GM12873 (cell line): Measurements from ENCODE around the gene LY6G6C.

ENCODE experiments used
- TF ChIP-seq, protein P1 (sequence below): IDR thresholded peaks from 2 replicates; pipeline ENCODE4 v1.5.1; 2012; ENCODE audit warnings: low read depth, mild to moderate bottlenecking, moderate library complexity, low read length, control low read depth; ENCODE audit not compliant: insufficient read depth; ENCODE audit errors: missing control alignments

Gene LY6G6C

DNA sequence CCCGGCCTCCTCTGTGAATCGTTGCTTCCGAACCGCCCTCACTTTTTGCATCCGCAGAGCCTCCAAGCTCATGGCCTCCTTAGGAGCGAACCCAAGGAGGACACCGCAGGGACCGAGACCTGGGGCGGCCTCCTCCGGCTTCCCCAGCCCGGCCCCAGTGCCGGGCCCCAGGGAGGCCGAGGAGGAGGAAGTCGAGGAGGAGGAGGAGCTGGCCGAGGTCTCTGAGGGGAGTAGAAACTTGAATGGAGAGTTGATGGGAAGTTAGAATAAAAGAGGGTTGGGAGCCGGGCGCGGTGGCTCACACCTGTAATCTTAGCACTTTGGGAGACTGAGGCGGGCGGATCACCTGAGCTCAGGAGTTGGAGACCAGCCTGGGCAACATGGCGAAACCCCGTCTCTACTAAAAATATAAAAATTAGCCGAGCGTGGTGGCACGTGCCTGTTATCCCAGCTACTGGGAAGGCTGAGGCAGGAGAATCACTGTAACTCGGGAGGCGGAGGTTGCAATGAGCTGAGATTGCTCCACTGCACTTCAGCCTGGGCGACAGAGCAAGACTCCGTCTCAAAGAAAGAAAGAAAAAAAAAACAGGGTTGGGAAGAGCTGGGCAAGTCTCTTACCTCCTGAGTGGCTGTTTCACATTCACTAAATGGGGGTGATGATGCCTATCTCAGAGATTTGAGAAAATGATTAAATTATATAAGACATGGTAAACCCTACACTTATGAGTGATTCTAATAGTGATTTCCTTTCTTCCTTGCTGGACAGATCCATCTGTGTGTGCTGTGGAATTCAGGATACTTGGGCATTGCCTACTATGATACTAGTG is 19.1 kb upstream of the LY6G6C start:
- TF ChIP-seq, protein P1, sequence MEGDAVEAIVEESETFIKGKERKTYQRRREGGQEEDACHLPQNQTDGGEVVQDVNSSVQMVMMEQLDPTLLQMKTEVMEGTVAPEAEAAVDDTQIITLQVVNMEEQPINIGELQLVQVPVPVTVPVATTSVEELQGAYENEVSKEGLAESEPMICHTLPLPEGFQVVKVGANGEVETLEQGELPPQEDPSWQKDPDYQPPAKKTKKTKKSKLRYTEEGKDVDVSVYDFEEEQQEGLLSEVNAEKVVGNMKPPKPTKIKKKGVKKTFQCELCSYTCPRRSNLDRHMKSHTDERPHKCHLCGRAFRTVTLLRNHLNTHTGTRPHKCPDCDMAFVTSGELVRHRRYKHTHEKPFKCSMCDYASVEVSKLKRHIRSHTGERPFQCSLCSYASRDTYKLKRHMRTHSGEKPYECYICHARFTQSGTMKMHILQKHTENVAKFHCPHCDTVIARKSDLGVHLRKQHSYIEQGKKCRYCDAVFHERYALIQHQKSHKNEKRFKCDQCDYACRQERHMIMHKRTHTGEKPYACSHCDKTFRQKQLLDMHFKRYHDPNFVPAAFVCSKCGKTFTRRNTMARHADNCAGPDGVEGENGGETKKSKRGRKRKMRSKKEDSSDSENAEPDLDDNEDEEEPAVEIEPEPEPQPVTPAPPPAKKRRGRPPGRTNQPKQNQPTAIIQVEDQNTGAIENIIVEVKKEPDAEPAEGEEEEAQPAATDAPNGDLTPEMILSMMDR, result no peak

DNA sequence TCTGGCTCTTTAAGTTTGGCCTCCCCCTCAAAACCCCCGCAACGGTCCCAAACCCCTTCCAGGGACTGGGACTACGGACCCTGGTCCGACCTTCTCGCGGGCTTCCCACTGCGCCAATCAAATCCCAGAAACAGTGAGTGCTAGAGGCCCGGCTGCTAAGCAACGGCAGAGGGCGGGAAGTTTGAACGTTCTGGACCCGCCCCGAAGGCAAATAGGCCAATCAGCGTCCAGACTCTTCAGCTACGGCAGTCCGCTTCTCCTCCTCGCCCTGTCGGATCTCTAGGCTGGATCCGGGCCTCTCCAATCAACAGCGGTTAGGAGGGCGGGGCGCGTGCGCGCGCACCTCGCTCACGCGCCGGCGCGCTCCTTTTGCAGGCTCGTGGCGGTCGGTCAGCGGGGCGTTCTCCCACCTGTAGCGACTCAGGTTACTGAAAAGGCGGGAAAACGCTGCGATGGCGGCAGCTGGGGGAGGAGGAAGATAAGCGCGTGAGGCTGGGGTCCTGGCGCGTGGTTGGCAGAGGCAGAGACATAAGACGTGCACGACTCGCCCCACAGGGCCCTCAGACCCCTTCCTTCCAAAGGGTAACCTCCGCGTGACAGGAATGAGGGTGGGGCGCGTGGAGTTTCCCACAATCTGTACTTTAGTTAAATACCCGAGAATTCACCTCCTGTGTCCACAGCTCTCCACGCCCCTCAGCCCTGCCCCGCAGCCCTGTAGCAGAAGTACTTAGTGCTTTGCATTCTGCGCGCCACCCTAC is 18.3 kb upstream of the LY6G6C start, which contains the start of gene MSH5:
TSS of gene MSH5 (plus strand) at position 367 of the 758 bp plus-strand sequence. CDS start 462 bp downstream, outside the sequence.
- TF ChIP-seq, protein P1, result no peak

- TF ChIP-seq, protein P1, result peak; percentile 45
Measured at GRCh38 chr6:31737991-31738979, 16.7 kb upstream of the LY6G6C start.

DNA sequence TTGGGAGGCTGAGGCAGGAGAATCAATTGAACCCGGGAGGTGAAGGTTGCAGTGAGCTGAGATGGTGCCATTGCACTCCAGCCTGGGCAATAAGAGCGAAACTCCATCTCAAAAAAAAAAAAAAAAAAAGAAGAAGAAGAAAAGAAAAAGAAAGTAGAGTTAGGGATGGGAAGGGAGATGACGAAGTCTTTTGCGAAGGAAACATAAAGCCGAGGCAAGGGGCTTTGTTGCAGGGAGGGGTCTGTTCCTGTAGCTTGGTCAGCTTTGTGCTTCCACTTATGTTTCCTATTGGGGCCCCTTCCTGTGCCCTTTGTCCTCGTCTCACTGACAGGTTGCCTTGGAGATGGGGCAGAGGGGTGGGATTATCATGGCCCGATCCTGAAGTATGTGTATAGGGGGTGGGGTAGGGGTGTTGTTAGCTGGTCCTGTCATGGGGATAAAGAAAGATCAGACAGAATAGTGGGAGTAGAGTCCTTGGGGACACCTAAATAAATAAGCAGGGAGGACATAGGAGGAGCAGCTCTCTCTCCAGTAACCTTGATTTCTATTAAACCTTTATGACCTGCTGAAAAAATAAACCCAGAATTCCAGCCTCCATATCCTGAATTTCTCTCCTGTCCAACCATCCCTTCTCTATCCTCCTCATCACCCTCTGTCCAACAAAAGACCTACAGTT is 15.9 kb upstream of the LY6G6C start:
- TF ChIP-seq, protein P1, result no peak

DNA sequence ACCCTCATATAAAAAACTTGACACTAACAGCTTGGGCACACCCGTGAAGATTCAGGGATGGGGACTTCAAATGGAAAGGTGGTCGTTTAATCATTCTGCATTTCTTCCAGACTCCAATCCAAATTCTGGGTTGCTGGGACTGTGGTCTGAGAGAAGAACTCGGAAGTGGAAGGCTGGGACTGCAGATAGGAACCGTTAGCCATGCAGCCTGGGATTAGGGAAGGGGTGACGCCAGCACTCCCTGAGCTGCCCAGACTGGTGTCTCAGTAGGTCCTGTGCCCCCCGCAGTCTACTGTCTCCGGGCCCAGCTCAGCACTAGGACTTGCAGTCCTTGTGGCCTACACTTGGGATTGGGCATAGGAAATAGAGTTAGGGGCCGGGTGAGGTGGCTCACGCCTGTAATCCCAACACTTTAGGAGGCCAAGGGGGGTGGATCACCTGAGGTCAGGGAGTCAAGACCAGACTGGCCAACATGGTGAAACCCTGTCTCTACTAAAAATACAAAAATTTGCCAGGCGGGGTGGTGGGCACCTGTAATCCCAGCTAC is 15.3 kb upstream of the LY6G6C start:
- TF ChIP-seq, protein P1, result no peak

DNA sequence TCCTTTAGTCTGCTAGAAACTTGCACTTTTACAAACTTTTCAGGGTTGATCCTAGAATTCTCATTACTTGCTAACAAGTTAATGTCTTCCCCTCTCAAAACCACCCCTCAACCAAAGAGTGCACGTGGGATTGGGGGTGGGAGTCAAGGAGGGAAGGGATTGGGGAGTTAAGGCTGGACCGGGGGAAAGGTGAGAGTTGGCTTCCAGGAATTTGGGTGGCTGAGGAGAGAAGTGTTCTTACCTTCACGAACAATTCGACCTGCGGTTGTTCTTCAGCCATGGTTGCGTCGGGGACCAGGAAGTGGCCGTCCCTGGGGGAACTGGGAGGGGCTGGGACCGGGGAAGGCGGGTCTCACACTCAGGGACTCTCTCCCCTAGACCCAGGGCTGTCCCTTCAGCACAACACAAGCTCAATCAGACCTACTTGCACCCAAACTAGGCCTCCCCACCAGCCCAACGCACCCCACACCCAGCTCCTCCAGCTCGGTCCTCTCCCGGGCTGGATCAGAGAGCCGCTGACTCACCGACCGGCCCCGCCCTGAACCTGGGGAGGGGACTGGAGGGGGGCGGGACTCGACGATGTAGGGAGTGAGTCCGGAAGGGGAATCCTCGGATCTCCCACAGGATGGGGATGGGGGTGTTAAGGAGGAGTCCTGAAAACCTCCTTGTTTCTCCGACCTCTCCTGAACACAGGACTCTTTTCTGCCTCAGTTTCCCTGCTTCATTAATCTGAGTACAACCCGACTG is 14.6 kb upstream of the LY6G6C start, which contains the start of gene CLIC1:
TSS of gene CLIC1 (minus strand) at position 510 of the 747 bp plus-strand sequence. CDS start at position 280, 230 bp downstream.
- TF ChIP-seq, protein P1, result no peak
